NCI-H82 treated with DMSO at 0.1 percent for 48 hours (cell line): ENCODE data around the gene DBN1.
A peak's percentile ranks its signal among the peaks of the same experiment; 100 is the strongest.

Source experiments
- DNase-seq: peaks from one replicate; lab custom pipeline; 2025; ENCODE audit not compliant: unreplicated experiment; lab: John Stamatoyannopoulos, UW

DBN1 gene

DNA sequence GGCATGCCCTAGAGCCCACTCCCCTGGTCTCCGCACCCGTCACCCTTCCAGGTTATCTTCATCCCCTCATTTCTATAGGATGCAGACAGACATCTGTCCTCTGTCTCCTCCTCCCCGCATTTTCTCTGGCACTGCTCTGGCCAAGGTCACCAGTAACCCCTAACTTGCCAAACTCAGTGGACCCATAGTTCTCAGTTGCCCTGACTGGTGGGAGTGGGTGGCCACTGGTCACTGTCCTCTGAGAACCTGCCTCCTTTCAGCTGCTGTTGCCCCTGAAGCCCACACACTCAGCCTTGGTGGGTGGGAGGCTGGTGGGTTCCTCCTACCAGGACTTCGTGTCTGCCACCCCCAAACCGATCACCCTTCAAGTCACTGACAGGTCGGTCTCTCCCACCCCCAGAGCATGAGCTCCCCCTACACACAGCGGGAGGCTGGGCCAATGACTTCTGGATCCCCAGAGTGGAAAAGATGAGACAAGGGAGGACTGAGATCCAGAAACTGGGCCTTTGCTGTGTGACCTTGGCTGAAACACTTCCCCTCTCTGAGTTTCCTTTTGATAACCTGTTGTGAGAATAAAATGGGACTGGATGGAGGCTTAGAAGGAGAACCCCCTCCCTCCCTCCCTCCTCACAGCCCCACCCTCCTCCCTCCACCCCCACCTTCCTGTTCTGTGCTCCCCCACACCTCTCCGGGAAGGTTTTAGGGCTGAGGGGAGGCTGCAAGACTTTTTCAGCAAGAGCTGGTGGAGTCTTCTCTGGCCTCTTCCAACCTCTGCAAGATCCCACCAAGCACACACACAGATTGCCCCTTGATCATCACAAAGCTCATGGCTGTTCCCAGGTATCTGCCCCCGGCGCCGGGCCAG lies 2.4 kb upstream of the DBN1 start:
- DNase-seq: no peak

DNA sequence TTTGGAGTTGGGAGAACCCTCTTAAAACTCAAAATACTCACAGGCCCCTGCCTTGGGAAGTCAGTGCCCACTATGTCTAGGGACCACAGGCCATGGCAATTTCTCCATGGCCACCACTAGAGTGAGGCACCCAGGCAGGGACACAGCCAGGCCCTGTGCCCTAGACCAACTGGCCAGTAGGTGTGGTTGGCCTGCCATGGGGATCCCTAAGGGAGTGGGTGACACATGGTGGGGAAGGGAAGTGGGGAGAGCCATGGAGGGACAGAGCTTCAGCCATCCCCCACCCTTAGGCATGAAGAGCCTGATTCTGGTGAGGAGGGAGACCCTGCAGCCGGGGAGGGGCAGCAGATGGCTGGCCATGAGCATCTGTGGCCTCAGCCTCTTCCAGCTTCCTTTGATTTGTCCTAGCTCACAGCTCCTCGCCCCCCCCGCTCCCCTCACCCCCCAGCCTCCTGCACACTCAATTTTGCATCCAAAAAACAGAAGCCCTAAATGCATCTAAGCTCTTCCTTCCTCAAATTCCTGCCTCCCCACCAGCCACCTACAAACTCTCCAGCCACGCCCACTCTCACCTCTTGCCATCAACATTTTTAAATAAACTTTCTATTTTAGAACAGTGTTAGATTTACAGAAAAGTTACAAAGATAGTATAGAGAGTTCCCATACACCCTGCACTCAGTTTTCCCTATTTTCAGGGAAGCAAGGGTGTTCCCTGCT lies 1.6 kb upstream of the DBN1 start:
- DNase-seq: peak; percentile 7

DNA sequence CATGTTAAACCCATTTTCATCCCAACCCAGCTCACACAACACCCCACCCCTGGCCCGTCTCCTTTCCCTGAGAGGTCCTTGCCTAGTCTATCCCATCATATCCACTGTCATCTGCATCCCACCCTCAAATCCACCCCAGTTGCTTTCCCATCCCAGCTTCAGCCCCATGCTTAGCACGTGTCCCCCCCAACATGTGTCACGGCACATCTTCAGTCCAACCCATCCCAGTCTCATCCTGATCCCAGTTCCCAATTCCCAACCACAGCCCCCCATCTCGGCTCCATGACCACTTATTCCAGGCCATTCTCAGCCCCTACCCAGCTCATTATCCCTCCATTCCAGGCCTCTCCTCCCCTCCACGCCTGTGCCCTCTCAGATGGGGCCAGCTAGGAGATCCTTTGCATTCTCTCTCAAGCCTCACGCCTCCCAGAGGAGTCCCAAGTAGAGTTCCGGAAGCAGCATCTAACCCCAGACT lies 605 bp upstream of the DBN1 start:
- DNase-seq: no peak

DNA sequence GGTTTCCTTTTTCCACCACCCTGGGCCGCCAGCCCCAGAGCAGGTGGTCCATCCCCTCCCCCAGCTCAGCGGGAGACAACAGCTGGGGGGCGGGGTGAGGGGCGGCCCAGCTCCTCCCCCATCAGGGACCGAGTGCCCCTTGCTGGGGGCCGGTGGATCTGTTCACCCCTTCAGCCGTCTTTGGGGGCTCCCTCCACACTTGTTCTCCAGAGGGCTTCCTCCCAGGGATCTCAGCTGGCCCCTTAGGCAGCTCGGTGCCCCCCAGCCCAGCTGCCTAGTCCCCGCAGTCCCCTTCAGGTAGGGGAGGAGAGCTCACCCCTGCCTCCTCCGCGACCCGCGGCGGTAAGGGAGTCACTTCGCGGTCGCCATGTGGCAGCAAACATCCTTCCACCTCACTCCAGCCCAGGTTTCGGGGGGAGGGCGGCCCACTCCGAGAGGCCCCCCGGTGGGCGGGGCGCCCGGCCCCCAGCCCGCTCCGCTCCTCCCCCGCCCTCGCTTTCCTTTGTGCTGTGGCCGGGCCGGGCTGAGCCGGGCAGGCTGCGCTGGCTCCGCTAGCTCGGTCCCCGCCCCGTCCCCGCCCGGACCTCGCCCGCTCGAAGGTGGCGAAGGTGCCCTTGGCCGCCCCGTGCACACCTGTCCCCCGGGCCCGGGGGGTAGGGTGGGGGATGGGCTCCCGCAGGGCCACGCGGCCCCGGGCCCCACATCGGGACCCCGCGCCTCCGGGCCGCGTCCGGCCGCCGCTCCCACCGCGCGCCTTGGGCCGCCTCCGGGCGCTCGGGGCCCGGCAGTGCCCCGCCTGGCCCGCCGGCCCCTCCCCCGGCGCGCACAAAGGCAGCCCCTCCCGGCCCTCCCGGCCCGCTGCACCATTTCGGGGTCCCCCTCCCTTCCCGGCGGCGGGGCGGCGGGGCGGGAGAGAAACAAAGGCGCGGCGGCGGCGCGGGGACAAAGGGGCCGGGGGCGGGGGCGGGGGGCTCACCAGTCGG lies 683 bp downstream of the DBN1 start:
- DNase-seq: peak; percentile 36

DNA sequence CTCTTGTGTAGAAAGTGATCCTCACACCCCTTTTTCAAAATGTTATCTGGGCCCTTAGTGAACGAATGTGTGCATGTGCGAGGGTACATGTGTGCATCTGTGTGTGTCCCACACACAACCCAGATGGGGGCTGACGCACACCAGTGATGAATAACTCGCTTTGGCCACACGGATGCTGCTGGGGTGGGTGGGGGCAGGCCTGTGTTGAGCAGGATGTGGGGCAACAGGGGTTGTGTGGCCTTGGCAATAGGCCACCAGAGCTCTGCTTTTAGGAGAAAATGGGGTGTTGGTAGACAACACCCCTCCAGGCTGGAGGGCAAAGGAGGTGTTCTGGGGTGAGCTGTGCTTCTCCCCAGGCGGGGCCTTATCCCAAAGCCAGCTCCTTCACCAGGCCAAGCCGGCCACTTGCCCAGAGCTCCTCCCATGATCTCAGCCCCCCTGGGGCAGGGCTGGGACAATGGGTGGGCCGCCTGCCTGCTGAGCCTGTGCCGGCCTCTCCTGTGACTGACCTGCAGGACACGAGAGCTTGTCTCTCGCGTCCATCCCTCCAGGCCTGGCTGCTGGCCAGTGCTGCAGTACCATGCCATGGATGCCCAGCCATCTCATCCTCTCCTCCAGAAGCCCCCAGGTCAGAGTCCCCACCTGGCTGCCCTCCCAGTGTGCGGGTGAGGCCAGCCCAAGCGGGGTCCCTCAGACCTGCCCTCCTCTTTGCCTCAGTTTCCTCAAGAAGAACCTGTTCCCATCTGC lies 1.7 kb downstream of the DBN1 start:
- DNase-seq: no peak

DNA sequence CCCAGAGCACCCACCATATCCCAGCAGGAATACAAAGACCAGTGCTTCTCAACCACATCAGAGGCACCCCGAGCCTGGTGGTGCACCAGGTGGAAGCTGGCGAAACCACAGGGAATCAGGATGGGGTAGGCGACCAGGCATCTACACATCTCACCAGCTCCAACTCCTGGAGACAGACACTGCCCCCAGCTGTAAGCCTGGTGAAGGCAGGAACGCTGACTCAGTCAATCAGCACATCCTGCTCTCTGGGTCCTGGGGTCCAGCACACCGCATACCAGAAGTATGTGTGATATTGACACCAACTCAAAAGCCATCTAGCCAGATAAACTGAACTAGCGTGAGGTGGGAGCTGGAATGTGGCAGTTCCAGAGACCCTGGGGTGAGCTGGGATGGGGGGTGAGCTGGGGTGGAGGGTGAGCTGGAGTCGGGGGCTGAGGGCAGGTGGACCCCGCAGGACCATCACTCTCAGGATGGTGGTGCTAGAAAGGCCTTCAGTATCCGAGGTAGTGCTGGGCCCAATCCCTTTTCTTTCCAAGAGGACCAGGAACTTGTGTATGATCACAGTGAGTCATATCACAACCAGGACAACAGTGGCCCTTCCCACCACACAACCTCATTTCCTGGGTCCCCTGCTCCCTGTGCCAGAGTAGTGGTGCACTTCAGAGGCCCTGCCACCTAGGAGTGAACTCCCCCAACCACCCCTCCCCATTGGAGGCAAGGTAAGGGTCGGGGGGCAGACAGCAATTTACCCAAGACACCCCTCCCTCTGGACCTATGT lies 2.5 kb downstream of the DBN1 start:
- DNase-seq: no peak

DNA sequence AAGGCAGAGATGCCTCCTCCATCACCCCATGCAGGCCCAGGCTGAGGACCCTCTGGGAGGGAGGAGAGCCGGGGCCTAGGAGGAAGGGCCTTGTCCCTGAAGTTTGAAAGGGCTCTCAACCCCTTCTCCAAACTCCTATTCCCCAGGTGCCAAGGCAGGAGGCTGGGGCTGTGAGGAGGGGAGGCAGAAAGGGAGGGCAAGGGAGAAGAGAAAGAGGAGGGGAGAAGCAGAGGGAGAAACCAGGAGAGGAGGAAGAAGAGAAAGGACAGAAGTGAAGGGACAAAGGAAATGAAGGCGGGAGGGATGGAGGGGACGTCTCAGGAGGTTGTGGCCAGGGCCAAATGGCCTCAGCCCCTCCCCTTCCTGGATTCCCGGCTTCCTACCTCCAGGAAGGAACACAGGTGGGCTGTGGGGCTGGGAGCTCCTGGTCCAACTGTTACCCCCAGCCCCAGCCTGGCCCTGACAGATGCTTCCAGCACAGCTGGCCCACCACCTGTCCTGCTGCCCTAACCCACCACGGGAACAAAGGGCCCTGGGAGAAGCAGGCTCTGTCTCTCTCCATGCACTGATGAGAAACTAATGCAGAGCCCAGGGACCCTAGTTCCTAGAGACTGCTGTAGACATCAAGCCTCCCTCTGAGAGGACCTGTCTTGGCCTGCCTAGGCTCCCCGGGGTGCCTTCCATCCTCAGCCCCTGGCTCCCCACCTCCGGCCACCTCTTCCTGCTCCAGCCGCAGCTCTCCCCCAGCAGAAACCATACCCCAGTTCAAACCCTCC lies 3.5 kb downstream of the DBN1 start:
- no peak for DNase-seq

DNA sequence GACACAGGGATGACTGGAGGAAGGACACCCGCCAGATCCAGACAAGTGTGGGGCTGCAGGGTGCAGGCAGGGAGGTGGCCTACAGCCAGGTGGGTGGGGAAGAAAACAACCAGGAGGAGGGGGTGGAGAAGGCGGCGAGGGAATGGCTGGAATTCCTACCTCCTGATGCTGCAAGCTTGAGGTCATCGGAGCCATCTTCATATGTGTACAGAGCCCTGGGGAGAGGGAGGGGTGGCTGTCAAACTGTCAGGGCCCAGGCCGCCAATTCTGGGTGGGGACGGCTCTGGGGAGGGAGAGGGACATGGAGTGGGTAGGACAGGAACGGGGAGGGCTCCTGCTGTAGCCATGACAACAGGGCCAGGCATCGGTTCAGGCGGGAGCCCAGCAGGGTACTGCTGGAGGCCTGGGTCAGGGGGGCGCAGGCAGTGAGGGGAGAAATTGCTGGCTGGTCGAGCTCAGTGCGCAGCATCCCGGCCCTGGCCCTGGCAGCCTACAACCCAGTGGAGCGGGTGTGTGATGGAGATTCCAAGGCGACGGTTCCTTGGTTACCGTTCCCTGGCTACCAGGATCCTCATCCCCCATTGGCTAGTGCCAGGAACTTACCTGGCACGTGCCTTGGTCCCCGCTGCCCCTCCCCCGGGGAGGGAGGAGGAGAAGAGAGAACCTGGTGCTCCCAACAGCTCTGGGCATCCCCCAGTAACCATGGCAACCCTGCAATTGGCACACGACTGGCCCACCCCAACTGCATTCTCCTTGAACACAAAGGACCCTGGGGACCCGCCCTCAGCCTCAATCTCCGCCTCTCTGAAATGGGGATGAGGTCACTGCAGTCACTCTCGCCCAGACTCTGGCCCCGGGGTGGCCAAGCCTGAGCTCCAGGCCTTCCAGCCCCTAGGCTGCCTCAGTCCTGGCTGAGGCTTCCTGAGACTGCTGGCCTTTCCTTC lies 4.5 kb downstream of the DBN1 start:
- DNase-seq: no peak

DNA sequence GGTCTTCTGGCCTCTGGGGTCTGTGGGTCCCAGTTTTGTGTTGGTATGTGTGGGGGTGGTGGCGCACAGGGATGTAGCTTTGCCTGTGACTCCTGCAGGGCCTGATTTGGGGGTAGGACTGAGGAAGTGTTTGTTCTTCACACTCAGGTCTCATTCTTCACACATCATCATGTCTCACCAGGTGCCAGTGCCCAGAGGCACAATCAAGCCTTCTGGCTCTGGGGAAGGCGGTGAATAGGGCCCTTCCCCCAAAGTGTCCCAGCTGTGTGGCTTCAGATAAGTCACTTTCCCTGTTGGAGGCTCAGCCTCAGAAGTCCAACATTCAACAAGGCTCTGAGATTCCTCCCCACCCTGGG lies 5.1 kb downstream of the DBN1 start:
- DNase-seq: no peak

DNA sequence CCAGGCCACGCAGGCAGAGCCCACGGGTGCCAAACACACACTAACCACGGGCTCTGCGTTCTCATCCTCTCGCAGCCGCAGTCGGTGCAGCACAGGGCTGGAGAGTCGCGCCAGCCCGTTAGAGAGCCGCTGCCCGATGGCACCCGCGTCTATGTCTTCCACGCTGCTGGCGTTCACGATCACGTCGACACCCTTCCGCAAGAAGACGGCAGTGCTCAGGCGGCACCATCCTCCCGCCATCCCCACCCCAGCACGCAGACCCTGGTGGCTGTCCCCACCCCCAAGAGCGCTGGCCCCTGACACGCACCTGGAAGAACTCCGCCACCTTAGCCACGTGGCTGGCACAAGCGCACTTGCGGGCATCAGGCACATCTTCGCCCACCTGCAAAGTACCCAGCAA lies 6.0 kb downstream of the DBN1 start:
- no peak for DNase-seq

DNA sequence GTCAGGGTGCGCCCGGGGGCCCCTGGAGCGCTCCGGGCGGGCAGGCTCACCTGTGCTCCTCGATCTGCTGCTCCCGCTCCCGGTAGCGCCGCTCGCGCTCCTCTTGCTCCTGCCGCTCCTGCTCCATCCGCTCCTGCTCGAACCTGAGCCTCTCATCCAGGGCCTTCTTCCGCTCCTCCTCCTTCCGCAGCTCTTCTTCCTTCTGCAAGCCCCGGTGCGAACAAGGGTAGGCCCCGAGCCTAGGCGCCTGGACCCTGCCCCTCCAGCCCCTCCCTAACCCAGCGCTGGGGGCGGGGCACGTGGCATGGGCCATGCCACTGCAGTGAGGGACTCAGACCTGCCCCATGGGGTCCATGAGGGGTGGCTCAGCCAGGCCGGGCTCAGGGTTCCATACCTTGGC lies 6.6 kb downstream of the DBN1 start:
- DNase-seq: no peak

DNA sequence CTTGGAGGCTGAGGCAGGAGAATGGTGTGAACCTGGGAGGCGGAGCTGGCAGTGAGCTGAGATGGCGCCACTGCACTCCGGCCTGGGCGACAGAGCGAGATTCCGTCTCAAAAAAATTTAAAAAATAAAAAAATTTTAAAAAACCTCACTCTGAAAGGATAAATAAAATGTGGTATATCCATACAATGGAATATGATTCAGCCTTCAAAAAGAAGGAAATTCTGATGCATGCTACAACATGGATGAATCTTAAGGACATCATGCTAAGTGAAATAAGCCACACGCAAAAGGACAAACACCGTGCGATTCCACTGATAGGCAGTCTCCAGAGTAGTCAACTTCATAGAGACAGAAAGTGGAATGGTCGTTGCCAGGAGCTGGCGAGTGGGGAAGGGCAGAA lies 8.4 kb downstream of the DBN1 start:
- DNase-seq: no peak

DNA sequence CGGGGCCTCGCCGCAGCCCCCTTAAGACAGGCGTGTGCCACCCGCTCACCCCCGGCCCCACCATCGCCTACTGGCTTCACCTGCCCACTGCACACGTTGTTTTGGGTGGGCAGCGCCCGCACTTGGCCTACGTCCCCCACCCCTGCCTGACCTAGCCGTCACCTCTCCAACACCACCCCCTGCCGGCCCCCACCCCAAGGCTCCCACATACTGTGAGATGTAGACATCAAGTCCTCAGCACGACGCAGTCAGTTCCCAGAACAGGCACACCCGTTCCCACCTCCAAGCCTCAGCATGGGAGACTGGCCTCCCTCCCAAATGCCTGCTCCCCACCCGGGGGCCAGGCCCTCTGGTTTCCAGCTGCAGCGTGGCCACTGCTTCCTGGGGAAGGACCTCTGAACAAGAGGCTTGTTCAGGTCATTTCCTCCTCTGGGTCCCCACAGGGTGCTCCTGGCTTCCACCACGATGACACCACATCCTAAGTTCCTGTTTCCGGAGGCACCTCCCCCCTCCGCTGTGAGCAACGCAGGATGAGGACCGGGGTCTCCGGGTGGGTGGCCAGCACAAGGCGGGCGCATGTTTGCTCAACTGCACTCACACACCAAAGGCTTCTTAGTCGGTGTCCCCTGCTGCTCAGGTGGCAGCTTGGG lies 11.3 kb downstream of the DBN1 start:
- no peak for DNase-seq

DNA sequence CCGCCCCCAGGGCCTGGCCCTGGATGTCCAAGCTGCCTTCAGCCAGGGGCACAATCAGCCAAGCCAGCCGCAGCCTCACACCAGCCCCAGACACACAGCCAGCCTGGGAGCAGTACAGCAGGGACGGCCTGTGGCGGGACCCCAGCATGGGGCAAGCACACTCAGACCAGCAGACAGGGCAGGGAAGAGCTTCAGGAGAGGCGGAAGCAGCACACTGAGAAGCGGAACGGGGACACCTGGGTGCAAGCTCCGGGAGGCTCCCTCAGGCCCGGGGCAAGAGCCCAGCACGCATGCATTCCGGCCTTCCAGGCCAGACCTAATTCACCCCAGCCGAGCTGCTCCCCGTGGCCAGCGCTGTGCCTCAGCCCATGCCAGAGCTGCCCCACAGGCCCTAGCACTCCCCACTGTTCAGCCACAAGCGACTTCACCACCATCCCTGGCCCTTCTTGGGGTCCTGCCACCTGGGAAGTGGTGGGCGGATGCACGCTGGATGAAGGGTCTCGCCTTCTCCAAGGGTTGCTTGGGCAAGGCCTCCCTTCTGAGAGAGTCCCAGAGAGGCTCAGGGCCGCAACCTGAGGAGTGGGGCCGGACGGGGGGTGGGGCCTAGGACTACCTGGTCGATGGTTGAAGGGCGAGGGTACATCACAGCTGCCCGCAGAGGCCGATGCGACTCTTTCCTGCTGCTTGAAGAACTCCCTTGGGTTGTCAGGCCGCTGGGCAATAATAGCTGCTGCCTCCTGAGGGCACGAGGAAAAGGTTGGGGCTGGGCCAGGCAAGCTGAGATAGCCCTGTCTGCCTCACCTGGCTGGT lies 13.4 kb downstream of the DBN1 start:
- no peak for DNase-seq

DNA sequence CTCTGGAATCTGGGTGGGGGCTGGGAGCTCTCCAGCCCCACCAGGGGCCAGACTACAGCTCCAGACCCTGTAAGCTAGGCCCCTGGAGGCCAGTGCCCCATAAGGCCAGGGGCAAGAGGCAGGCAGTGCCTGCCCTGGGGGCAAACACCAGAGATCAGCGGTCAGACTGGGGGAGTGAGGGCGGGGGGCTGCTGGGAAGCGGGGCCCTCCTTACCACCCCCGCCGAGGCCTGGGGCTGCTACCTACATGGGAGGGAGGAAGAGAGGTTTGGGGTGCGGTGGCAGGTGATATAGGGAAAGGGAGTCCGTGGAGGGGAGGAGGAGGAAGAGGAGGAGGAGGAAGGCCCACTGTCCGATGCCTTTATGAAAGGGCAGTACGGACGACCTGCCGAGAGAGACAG lies 14.1 kb downstream of the DBN1 start:
- DNase-seq: no peak

DNA sequence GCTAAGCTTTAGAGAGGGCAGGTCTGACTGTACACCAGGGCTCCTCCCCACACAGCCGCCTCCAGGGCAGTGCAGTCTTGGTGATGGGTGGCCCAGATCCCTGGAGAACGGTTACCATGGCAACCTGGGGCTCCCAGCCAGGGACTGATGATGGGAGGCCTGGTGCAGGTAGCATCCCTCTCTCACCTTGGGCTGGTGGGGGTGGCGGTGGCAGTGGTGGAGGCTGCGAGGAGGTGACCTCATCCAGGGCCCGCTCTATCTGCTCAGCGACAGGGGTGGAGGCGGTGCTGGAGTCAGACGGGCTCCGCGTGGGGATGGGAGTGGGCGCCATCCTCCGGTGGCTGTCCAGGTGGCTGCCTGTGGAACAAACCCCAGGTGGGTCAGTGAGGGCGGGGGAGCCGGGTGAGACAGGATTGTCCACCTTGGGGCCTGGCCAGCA lies 14.5 kb downstream of the DBN1 start:
- no peak for DNase-seq
